ENCODE results near the gene IRF2BP2.

The IRF2BP2 gene

GRCh38 chr1:234599617-234600417 lies 10.2 kb downstream of the IRF2BP2 start (continued):
- TF ChIP-seq CTCF (tag by site-specific recombination; IDR thresholded peaks at IDR 0.05) (peak; percentile 60; the same call in 1 of the 2 replicates), ZNF791 (tag by site-specific recombination; IDR thresholded peaks at IDR 0.05) (no peak), BCL11B (tag by site-specific recombination; IDR thresholded peaks at IDR 0.05; ENCODE audit: low read depth) (no peak)

GRCh38 chr1:234598974-234599616 lies 10.9 kb downstream of the IRF2BP2 start:
- ChIA-PET CTCF (interaction anchor here (0.6 to 1.3 kb wide), 5 partner anchors 83 to 465 kb away, joined by 3 to 7 read pairs (median 3); no protein-coding TSS in a partner anchor), POLR2A (interaction anchor here (0.6 to 1.7 kb wide), 5 partner anchors 14 to 562 kb away, joined by 3 to 7 read pairs (median 4); partner anchors contain the start of gene RBM34)
- TF ChIP-seq ZNF274 (IDR thresholded peaks at IDR 0.05; ENCODE audit: low read length) (no peak), ZNF274 (tag by site-specific recombination; IDR thresholded peaks at IDR 0.05; ENCODE audit: borderline replicate concordance) (no peak), ZNF394 (tag by site-specific recombination; IDR thresholded peaks at IDR 0.05; ENCODE audit: borderline replicate concordance) (no peak), SALL2 (tag by site-specific recombination; IDR thresholded peaks at IDR 0.05; ENCODE audit: borderline replicate concordance) (no peak), ZEB2 (tag by site-specific recombination; IDR thresholded peaks at IDR 0.05) (no peak), ZNF10 (tag by site-specific recombination; IDR thresholded peaks at IDR 0.05) (0 out of 2 replicates have a peak, but pooled peaks have one; percentile 2), REST (tag by site-specific recombination; IDR thresholded peaks at IDR 0.05) (peak; percentile 58), ZBTB44 (tag by site-specific recombination; IDR thresholded peaks at IDR 0.05) (no peak)
- peak overlapping the region; percentile 96 for H3K27ac ChIP-seq (ENCODE audit: extremely low read depth, low read depth, low read length)
- peaks cover 0 to under 1% of the 10 kb centered on the region in 2 experiments; a peak in 1 of 3 replicates for H3K36me3 ChIP-seq (ENCODE audit: control insufficient read depth in 2 of 2, insufficient read depth in 1 of 2, low read length in 2 of 2)
- H3K4me1 ChIP-seq (ENCODE audit: control insufficient read depth, insufficient read depth, low read length): peaks cover 45% of the 10 kb centered on the region
- H3K4me3 ChIP-seq (ENCODE audit: low read depth, low read length): peak overlapping the region; percentile 45
- H3K9me3 ChIP-seq (ENCODE audit: control insufficient read depth, insufficient read depth, low read depth, low read length): no peaks in the 10 kb centered on the region

GRCh38 chr1:234597894-234598293 lies 12.1 kb downstream of the IRF2BP2 start:
- Histone ChIP-seq H3K9me3 (ENCODE audit: control insufficient read depth, insufficient read depth, low read depth, low read length) (no peaks in the 10 kb centered on the region), H3K27ac (ENCODE audit: extremely low read depth, low read depth, low read length) (no peak overlapping the region), H3K4me3 (ENCODE audit: low read depth, low read length) (no peak overlapping the region), H3K4me1 (ENCODE audit: control insufficient read depth, insufficient read depth, low read length) (peaks cover 33% of the 10 kb centered on the region), H3K36me3 (ENCODE audit: control insufficient read depth in 2 of 2, insufficient read depth in 1 of 2, low read length in 2 of 2) (no peaks in the 10 kb centered on the region)
- CTCF ChIA-PET: interaction anchor here (0.6 to 1.7 kb wide), 11 partner anchors 10 to 1759 kb away, joined by 3 to 8 read pairs (median 4); no protein-coding TSS in a partner anchor
- no peak for TF ChIP-seq GLI2 (tag by site-specific recombination; IDR thresholded peaks at IDR 0.05; ENCODE audit: borderline replicate concordance, low read depth)
- TF ChIP-seq ZNF146 (tag by site-specific recombination; IDR thresholded peaks at IDR 0.05): no peak
- TF ChIP-seq ZSCAN30 (tag by site-specific recombination; IDR thresholded peaks at IDR 0.05): no peak
- TF ChIP-seq SCRT2 (tag by site-specific recombination; IDR thresholded peaks at IDR 0.05): no peak
- no peak for TF ChIP-seq ZNF658 (tag by site-specific recombination; IDR thresholded peaks at IDR 0.05)
- POLR2A ChIA-PET: interaction anchor here (1.6 kb wide), 1 partner anchor 13 kb away, joined by 4 read pairs; no protein-coding TSS in a partner anchor

Data from HEK293 (cell line).